ENCODE results near the gene KRTAP25-1. TPM values are rescaled to one million over a fixed set of nuclear protein-coding genes. Genes with fewer than 3 reads are reported as not detected.

Gene KRTAP25-1
- polyA plus RNA-seq, 3 donors: not detected

- H3K79me2 ChIP-seq (ENCODE audit: insufficient read depth, low read length): no peaks in the 10 kb centered on the region
Measured at GRCh38 chr21:30315701-30316100, 26.4 kb upstream of the KRTAP25-1 start.

GRCh38 chr21:30306884-30307283 is 17.6 kb upstream of the KRTAP25-1 start:
- H3K9ac ChIP-seq (ENCODE audit: insufficient read depth, low read length, poor library complexity, severe bottlenecking): no peak overlapping the region
- H3K4me2 ChIP-seq (replicated peaks; ENCODE audit: extremely low read depth, low read length, poor library complexity, severe bottlenecking): no peak overlapping the region
- H2AFZ ChIP-seq (ENCODE audit: insufficient read depth, low read depth, low read length, poor library complexity, severe bottlenecking): no peak overlapping the region
- peaks cover 0 to 6% (median 2%) of the 10 kb centered on the region in 7 donors for H3K9me3 Mint-ChIP-seq
- H3K4me1 Mint-ChIP-seq: no peaks in the 10 kb centered on the region
- no peaks in the 10 kb centered on the region for H3K27me3 ChIP-seq (ENCODE audit: control insufficient read depth in 2 of 2, insufficient read depth in 2 of 2, low read length in 2 of 2)
- H3K4me1 ChIP-seq (ENCODE audit: control insufficient read depth in 1 of 2, insufficient read depth in 2 of 2, low read length in 2 of 2): no peaks in the 10 kb centered on the region
- no peaks in the 10 kb centered on the region for H3K36me3 ChIP-seq (replicated peaks in 1 of 2; ENCODE audit: control insufficient read depth in 1 of 2, insufficient read depth in 2 of 2, low read length in 2 of 2)
- no peak for DNase-seq
- no peaks in the 10 kb centered on the region for H3K9me3 ChIP-seq (replicated peaks in 1 of 2; ENCODE audit: control insufficient read depth in 1 of 2, insufficient read depth in 1 of 2, low read length in 2 of 2)
- no peaks in the 10 kb centered on the region for H4K20me1 ChIP-seq (ENCODE audit: insufficient read depth, low read length)
- no peak overlapping the region for H3K4me3 ChIP-seq (replicated peaks in 1 of 3; ENCODE audit: low read depth in 2 of 3, low read length in 3 of 3)
- H3K27ac ChIP-seq (ENCODE audit: low read depth in 1 of 2, low read length in 2 of 2): no peak overlapping the region
- no peaks in the 10 kb centered on the region for H3K27me3 Mint-ChIP-seq (ENCODE audit: low read depth in 3 of 3)
- intact Hi-C loops (cut with micrococcal nuclease): no loop called here
- WGBS (ENCODE audit: insufficient coverage): 65% methylated on average over 2 of the region's 2 CpGs
- H3K27ac Mint-ChIP-seq: no peak overlapping the region
- no peaks in the 10 kb centered on the region for H3K79me2 ChIP-seq (ENCODE audit: insufficient read depth, low read length)
- no peak for TF ChIP-seq CTCF (IDR thresholded peaks at IDR 0.05)
- no peaks in the 10 kb centered on the region for H3K36me3 Mint-ChIP-seq
- H3K4me3 Mint-ChIP-seq: no peak overlapping the region

More at GRCh38 chr21:30315701-30316100, 26.4 kb upstream of the KRTAP25-1 start:
- Histone ChIP-seq H2AFZ (ENCODE audit: insufficient read depth, low read depth, low read length, poor library complexity, severe bottlenecking) (no peak overlapping the region), H3K27ac (ENCODE audit: low read depth in 1 of 2, low read length in 2 of 2) (no peak overlapping the region), H3K36me3 (replicated peaks in 1 of 2; ENCODE audit: control insufficient read depth in 1 of 2, insufficient read depth in 2 of 2, low read length in 2 of 2) (no peaks in the 10 kb centered on the region), H4K20me1 (ENCODE audit: insufficient read depth, low read length) (no peaks in the 10 kb centered on the region), H3K9ac (ENCODE audit: insufficient read depth, low read length, poor library complexity, severe bottlenecking) (no peak overlapping the region), H3K9me3 (replicated peaks in 1 of 2; ENCODE audit: control insufficient read depth in 1 of 2, insufficient read depth in 1 of 2, low read length in 2 of 2) (peaks cover 3 to 9% of the 10 kb centered on the region in 2 donors), H3K4me2 (replicated peaks; ENCODE audit: extremely low read depth, low read length, poor library complexity, severe bottlenecking) (no peak overlapping the region), H3K4me1 (ENCODE audit: control insufficient read depth in 1 of 2, insufficient read depth in 2 of 2, low read length in 2 of 2) (no peaks in the 10 kb centered on the region), H3K27me3 (ENCODE audit: control insufficient read depth in 2 of 2, insufficient read depth in 2 of 2, low read length in 2 of 2) (no peaks in the 10 kb centered on the region), H3K4me3 (replicated peaks in 1 of 3; ENCODE audit: low read depth in 2 of 3, low read length in 3 of 3) (no peak overlapping the region)
- no peak for TF ChIP-seq CTCF (IDR thresholded peaks at IDR 0.05)
- Mint-ChIP-seq H3K36me3 (no peaks in the 10 kb centered on the region), H3K27ac (no peak overlapping the region), H3K4me1 (no peaks in the 10 kb centered on the region), H3K9me3 (peaks cover 0 to 6% (median 4%) of the 10 kb centered on the region in 7 donors), H3K4me3 (no peak overlapping the region), H3K27me3 (ENCODE audit: low read depth in 3 of 3) (peaks cover 0 to 1% (median 0%) of the 10 kb centered on the region in 3 donors)
- no CpG with 5 or more reads among the region's 2 CpGs for WGBS (ENCODE audit: insufficient coverage)
- intact Hi-C loops (cut with micrococcal nuclease): no loop called here
- no peak for DNase-seq

Data from CD14-positive monocyte (primary cell).